ENCODE measurements around the gene CYRIA.

GRCh38 chr2:16626497-16626896 lies 39.1 kb downstream of the CYRIA start:
- TF ChIP-seq YY1 (IDR thresholded peaks at IDR 0.05; ENCODE audit: low read depth, low read length): no peak
- TF ChIP-seq EP300 (IDR thresholded peaks at IDR 0.05; ENCODE audit: borderline replicate concordance in 1 of 2, control insufficient read depth in 1 of 2, low read depth in 2 of 2, low read length in 2 of 2): no peak
- no peak for TF ChIP-seq RAD21 (IDR thresholded peaks at IDR 0.05; ENCODE audit: insufficient read depth, low read depth, low read length)
- no peak for TF ChIP-seq NR2F1 (conservative IDR thresholded peaks at IDR 0.05)
